ENCODE results near the gene CA10. TPM values are rescaled to one million over a fixed set of nuclear protein-coding genes. Genes with fewer than 3 reads are reported as not detected.

CA10 gene
- total and polyA plus RNA-seq, 2 donors (not counting 3 experiments of a cell fraction or from before 2014, with no cell fraction given), result not detected

DNA sequence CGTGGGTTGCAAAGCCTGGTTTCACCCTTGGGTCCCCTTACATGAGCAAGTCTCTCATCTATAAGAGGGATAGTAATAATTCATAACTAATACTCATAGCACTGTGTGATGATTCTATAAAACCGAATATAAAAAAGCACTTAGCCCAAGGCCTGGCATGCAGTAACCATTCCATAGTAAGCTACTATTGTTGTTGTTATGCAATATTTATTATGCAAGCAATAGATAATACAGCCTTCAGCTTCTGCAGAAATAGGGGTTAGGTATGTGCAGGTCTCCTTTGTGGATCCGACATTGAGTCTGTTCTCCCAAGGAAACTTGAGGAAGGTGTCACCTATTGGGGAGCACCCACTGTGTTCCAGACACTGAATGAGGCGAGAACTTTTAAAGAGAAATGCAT, 497.1 kb downstream of the CA10 start:
- Histone ChIP-seq H2AFZ (ENCODE audit: low read depth, low read length) (no peak overlapping the region), H3K79me2 (ENCODE audit: control insufficient read depth, insufficient read depth, low read length) (no peaks in the 10 kb centered on the region), H3K9me3 (replicated peaks; ENCODE audit: control insufficient read depth, insufficient read depth, low read length) (no peaks in the 10 kb centered on the region), H3K36me3 (ENCODE audit: control insufficient read depth in 2 of 2, extremely low read depth in 1 of 2, insufficient read depth in 2 of 2, low read length in 2 of 2) (no peaks in the 10 kb centered on the region), H3K4me1 (ENCODE audit: control insufficient read depth, extremely low read depth, insufficient read depth, low read length) (no peaks in the 10 kb centered on the region), H4K20me1 (replicated peaks; ENCODE audit: control insufficient read depth, extremely low read depth, insufficient read depth, low read length) (no peaks in the 10 kb centered on the region), H3K27ac (ENCODE audit: insufficient read depth, low read depth, low read length) (no peak overlapping the region), H3K9me1 (replicated peaks; ENCODE audit: control insufficient read depth, extremely low read depth, insufficient read depth, low read length) (no peaks in the 10 kb centered on the region), H3K4me3 (replicated peaks in 1 of 3; ENCODE audit: insufficient read depth in 1 of 3, low read depth in 1 of 3, low read length in 3 of 3) (no peak overlapping the region), H3K4me2 (ENCODE audit: insufficient read depth, low read length) (no peak overlapping the region), H3K27me3 (ENCODE audit: control insufficient read depth in 2 of 2, insufficient read depth in 2 of 2, low read length in 2 of 2) (no peaks in the 10 kb centered on the region), H3K9ac (replicated peaks; ENCODE audit: extremely low read depth, insufficient read depth, low read length) (no peak overlapping the region)
- ChIA-PET POLR2A (no interaction called here), CTCF (no interaction called here)
- no TSS peak for BruUV-seq (replicated peaks)
- intact Hi-C loops (cut with micrococcal nuclease) (no loop called here), dilution Hi-C loops (cut with MboI; ENCODE audit: extremely low pct_ligation_motif_present, low sequenced_read_pairs) (no loop called here)
- no peak for DNase-seq (ENCODE audit: low read depth, low spot score)
- no peak for FAIRE-seq
- TF ChIP-seq JUN (IDR thresholded peaks at IDR 0.05; ENCODE audit: borderline replicate concordance, insufficient read depth, insufficient read length, low read depth) (no peak), POLR2AphosphoS5 (IDR thresholded peaks at IDR 0.05; ENCODE audit: insufficient read depth, low read depth, low read length) (no peak), MYC (IDR thresholded peaks at IDR 0.05; ENCODE audit: low read depth, low read length) (no peak), GATA2 (IDR thresholded peaks at IDR 0.05; ENCODE audit: insufficient read depth, insufficient read length, low read depth, low read length) (no peak), CTCF (IDR thresholded peaks at IDR 0.05; ENCODE audit: extremely low read depth in 1 of 2, insufficient read depth in 1 of 2, low read depth in 1 of 2, low read length in 2 of 2) (no peak)

DNA sequence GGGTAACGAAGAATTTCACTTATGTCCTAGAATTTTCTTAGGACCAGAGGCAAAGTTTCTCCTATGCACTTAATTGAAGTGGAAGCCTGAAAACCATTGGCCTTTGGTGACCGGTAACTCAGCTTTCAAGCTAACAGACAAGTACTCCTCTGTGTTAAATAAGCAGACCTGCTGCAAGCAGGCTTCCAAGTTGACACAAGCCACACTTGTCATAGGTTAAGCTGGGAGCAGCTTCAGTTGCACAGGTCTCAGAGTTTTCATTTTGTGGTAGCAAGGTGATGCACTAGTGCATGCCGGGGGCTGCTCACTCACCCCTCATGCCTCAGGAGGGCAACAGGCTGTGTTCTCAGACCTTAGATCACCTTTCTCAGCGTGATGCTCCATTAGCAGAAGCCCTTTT, 498.2 kb downstream of the CA10 start:
- DNase-seq (ENCODE audit: low read depth, low spot score) (no peak), FAIRE-seq (no peak)
- Histone ChIP-seq H3K9ac (replicated peaks; ENCODE audit: extremely low read depth, insufficient read depth, low read length) (no peak overlapping the region), H3K4me3 (replicated peaks in 1 of 3; ENCODE audit: insufficient read depth in 1 of 3, low read depth in 1 of 3, low read length in 3 of 3) (no peak overlapping the region), H3K4me2 (ENCODE audit: insufficient read depth, low read length) (no peak overlapping the region), H3K79me2 (ENCODE audit: control insufficient read depth, insufficient read depth, low read length) (no peaks in the 10 kb centered on the region), H3K9me3 (replicated peaks; ENCODE audit: control insufficient read depth, insufficient read depth, low read length) (no peaks in the 10 kb centered on the region), H3K27me3 (ENCODE audit: control insufficient read depth in 2 of 2, insufficient read depth in 2 of 2, low read length in 2 of 2) (no peaks in the 10 kb centered on the region), H3K4me1 (ENCODE audit: control insufficient read depth, extremely low read depth, insufficient read depth, low read length) (no peaks in the 10 kb centered on the region), H3K27ac (ENCODE audit: insufficient read depth, low read depth, low read length) (no peak overlapping the region), H2AFZ (ENCODE audit: low read depth, low read length) (no peak overlapping the region), H3K9me1 (replicated peaks; ENCODE audit: control insufficient read depth, extremely low read depth, insufficient read depth, low read length) (no peaks in the 10 kb centered on the region), H4K20me1 (replicated peaks; ENCODE audit: control insufficient read depth, extremely low read depth, insufficient read depth, low read length) (no peaks in the 10 kb centered on the region), H3K36me3 (ENCODE audit: control insufficient read depth in 2 of 2, extremely low read depth in 1 of 2, insufficient read depth in 2 of 2, low read length in 2 of 2) (no peaks in the 10 kb centered on the region)
- TF ChIP-seq JUN (IDR thresholded peaks at IDR 0.05; ENCODE audit: borderline replicate concordance, insufficient read depth, insufficient read length, low read depth) (no peak), EZH2 (IDR thresholded peaks at IDR 0.05; ENCODE audit: borderline replicate concordance, low read depth, low read length, severe bottlenecking) (no peak), GATA2 (IDR thresholded peaks at IDR 0.05; ENCODE audit: insufficient read depth, insufficient read length, low read depth, low read length) (no peak), CTCF (IDR thresholded peaks at IDR 0.05; ENCODE audit: extremely low read depth in 1 of 2, insufficient read depth in 1 of 2, low read depth in 1 of 2, low read length in 2 of 2) (no peak), POLR2A (IDR thresholded peaks at IDR 0.05; ENCODE audit: low read depth, low read length) (no peak), POLR2AphosphoS5 (IDR thresholded peaks at IDR 0.05; ENCODE audit: insufficient read depth, low read depth, low read length) (no peak), FOS (IDR thresholded peaks at IDR 0.05; ENCODE audit: borderline replicate concordance, insufficient read depth, low read length) (no peak), MYC (IDR thresholded peaks at IDR 0.05; ENCODE audit: low read depth, low read length) (no peak)
- TF ChIP-seq, protein P1, sequence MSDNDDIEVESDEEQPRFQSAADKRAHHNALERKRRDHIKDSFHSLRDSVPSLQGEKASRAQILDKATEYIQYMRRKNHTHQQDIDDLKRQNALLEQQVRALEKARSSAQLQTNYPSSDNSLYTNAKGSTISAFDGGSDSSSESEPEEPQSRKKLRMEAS (IDR thresholded peaks at IDR 0.05; ENCODE audit: insufficient read depth, insufficient read length), result no peak
- dilution Hi-C loops (cut with MboI; ENCODE audit: extremely low pct_ligation_motif_present, low sequenced_read_pairs), result no loop called here
- ChIA-PET CTCF (no interaction called here), POLR2A (no interaction called here)
- intact Hi-C loops (cut with micrococcal nuclease), result no loop called here
- no TSS peak for BruUV-seq (replicated peaks)
